IMR-90 (cell line): Measurements from ENCODE around the gene LCNL1. TPM values are rescaled to one million over a fixed set of nuclear protein-coding genes. Genes with fewer than 3 reads are reported as not detected.

ENCODE experiments used
- ATAC-seq: fragments of 200-7000 bp; cut with Tn5 transposase; 2 replicates; pipeline ENCODE4 v1.9.1; 2020; ENCODE audit warnings: low read depth, mild to moderate bottlenecking, moderate library complexity
- BruUV-seq: library from RNA; stranded (reverse); fragments of 400-500 nt; replicated peaks from 2 replicates; lab custom pipeline; 2021; lab: Mats Ljungman, UMichigan
- CTCF ChIA-PET: fragments of 300-600 bp; formaldehyde crosslinking; extraction: SDS; loops from one replicate; lab custom pipeline; 2021; ENCODE audit warnings: antibody characterized with exemption; lab: Yijun Ruan, JAX
- POLR2A ChIA-PET: fragments of 300-600 bp; sonication (Branson Sonifier 250); formaldehyde crosslinking; loops from one replicate; lab custom pipeline; 2022; ENCODE audit warnings: antibody characterized with exemption; ENCODE audit not compliant: unreplicated experiment; lab: Charles Lee
- DNase-seq: peaks from one replicate; pipeline ENCODE4 v3.0.0; 2013
- H2AFZ ChIP-seq: replicated peaks from 2 replicates; pipeline ENCODE3; 2013; ENCODE audit warnings: low read length, mild to moderate bottlenecking; ENCODE audit not compliant: poor library complexity
- H2AK5ac ChIP-seq: 2 replicates; pipeline ENCODE4 v1.6.1; 2013; ENCODE audit warnings: low read depth, low read length, inconsistent platforms
- H2AK9ac ChIP-seq: replicated peaks from 2 replicates; pipeline ENCODE3; 2013; ENCODE audit warnings: mild to moderate bottlenecking, low read depth, low read length, moderate library complexity; ENCODE audit not compliant: poor library complexity
- H2BK120ac ChIP-seq: 2 replicates; pipeline ENCODE4 v1.6.1; 2013; ENCODE audit warnings: low read depth, low read length, inconsistent platforms
- H2BK15ac ChIP-seq: 3 replicates; pipeline ENCODE4 v1.6.1; 2013; ENCODE audit warnings: low read depth, low read length, inconsistent platforms
- H2BK20ac ChIP-seq: 2 replicates; pipeline ENCODE4 v1.6.1; 2013; ENCODE audit warnings: low read depth, mild to moderate bottlenecking, inconsistent platforms, low read length, moderate library complexity
- H2BK5ac ChIP-seq: 2 replicates; pipeline ENCODE4 v1.6.1; 2013; ENCODE audit warnings: mild to moderate bottlenecking, low read depth, low read length, inconsistent platforms; ENCODE audit not compliant: poor library complexity, severe bottlenecking
- H3K14ac ChIP-seq: replicated peaks from 2 replicates; pipeline ENCODE4 v1.6.1; 2013; ENCODE audit warnings: low read depth, low read length, inconsistent platforms
- H3K18ac ChIP-seq: 2 replicates; pipeline ENCODE4 v1.6.1; 2013; ENCODE audit warnings: low read depth, low read length, control low read depth
- H3K23ac ChIP-seq: 2 replicates; pipeline ENCODE4 v1.6.1; 2013; ENCODE audit warnings: low read depth, low read length, inconsistent platforms
- H3K27ac ChIP-seq: 2 replicates; pipeline ENCODE4 v1.5.1; 2013; ENCODE audit warnings: mild to moderate bottlenecking, control low read depth, low read length; ENCODE audit not compliant: insufficient read depth
- H3K27me3 ChIP-seq: 2 replicates; pipeline ENCODE4 v1.6.1; 2013; ENCODE audit warnings: low read length; ENCODE audit not compliant: control insufficient read depth, insufficient read depth
- H3K36me3 ChIP-seq: 2 replicates; pipeline ENCODE4 v1.6.1; 2013; ENCODE audit warnings: low read length, mixed read lengths; ENCODE audit not compliant: control insufficient read depth, insufficient read depth
- H3K4ac ChIP-seq: 2 replicates; pipeline ENCODE4 v1.6.1; 2013; ENCODE audit warnings: low read depth, low read length, inconsistent platforms
- H3K4me1 ChIP-seq: 2 replicates; pipeline ENCODE4 v1.6.1; 2013; ENCODE audit warnings: low read length, mixed read lengths; ENCODE audit not compliant: control insufficient read depth, insufficient read depth
- H3K4me2 ChIP-seq: 2 replicates; pipeline ENCODE4 v1.6.1; 2013; ENCODE audit warnings: low read depth, mild to moderate bottlenecking, control low read depth, low read length, moderate library complexity
- H3K4me3 ChIP-seq: 2 replicates; pipeline ENCODE4 v1.5.1; 2013; ENCODE audit warnings: low read depth, mild to moderate bottlenecking, control low read depth, low read length, moderate library complexity; ENCODE audit not compliant: insufficient read depth
- H3K56ac ChIP-seq: 2 replicates; pipeline ENCODE4 v1.6.1; 2013; ENCODE audit warnings: low read length, inconsistent platforms; ENCODE audit not compliant: insufficient read depth; ENCODE audit errors: extremely low read depth
- H3K79me1 ChIP-seq, 2 experiments: 2 replicates each; pipeline ENCODE4 v1.6.1; 2013; ENCODE audit warnings: low read length in 2 of 2, inconsistent platforms in 1 of 2, low read depth in 1 of 2
- H3K9ac ChIP-seq: 2 replicates; pipeline ENCODE4 v1.6.1; 2013; ENCODE audit warnings: low read depth, low read length, control low read depth
- H3K9me1 ChIP-seq: 2 replicates; pipeline ENCODE4 v1.6.1; 2013; ENCODE audit warnings: low read length, inconsistent platforms; ENCODE audit not compliant: insufficient read depth
- H3K9me3 ChIP-seq: 2 replicates; pipeline ENCODE4 v1.6.1; 2013; ENCODE audit warnings: low read length; ENCODE audit not compliant: control insufficient read depth, insufficient read depth
- H4K20me1 ChIP-seq: 2 replicates; pipeline ENCODE4 v1.6.1; 2013; ENCODE audit warnings: low read length, inconsistent platforms; ENCODE audit not compliant: insufficient read depth
- H4K5ac ChIP-seq: 2 replicates; pipeline ENCODE4 v1.6.1; 2013; ENCODE audit warnings: mild to moderate bottlenecking, low read depth, low read length, control low read depth
- H4K8ac ChIP-seq, 2 experiments: 2 replicates each; pipeline ENCODE4 v1.6.1; 2013; ENCODE audit warnings: low read depth in 2 of 2, low read length in 2 of 2, control low read depth in 1 of 2, inconsistent platforms in 1 of 2
- H4K91ac ChIP-seq: 2 replicates; pipeline ENCODE4 v1.6.1; 2013; ENCODE audit warnings: low read depth, low read length, inconsistent platforms; ENCODE audit not compliant: insufficient read depth
- BHLHE40 ChIP-seq: fragments of 150-350 bp; IDR thresholded peaks from 2 replicates; pipeline ENCODE4 v1.6.1; 2016; ENCODE audit warnings: mild to moderate bottlenecking, low read depth, low read length
- MAFK ChIP-seq: IDR thresholded peaks from 2 replicates; pipeline ENCODE4 v1.6.1; 2012; ENCODE audit warnings: low read depth, low read length, improper control_type of control experiment
- MAZ ChIP-seq: IDR thresholded peaks from 2 replicates; pipeline ENCODE4 v1.6.1; 2012; ENCODE audit warnings: low read depth, mild to moderate bottlenecking, low read length, improper control_type of control experiment, moderate library complexity, borderline replicate concordance
- WGBS, 2 experiments: methylation state at CpG; one replicate each; pipeline versions ENCODE4 v1.1.5 to v1.1.7; 2013; ENCODE audit warnings: missing lambda C conversion rate in 2 of 2; ENCODE audit not compliant: insufficient read length in 1 of 2; ENCODE audit errors: extremely low coverage in 2 of 2; 5-methylcytosine and 5-hydroxymethylcytosine counted together
- dilution Hi-C: fragments of 300-500 bp; cut with HindIII; formaldehyde crosslinking; loops from one replicate; pipeline ENCODE4 v1.14.3; 2018; ENCODE audit warnings: low sequenced_read_pairs; ENCODE audit not compliant: unreplicated experiment
- in situ Hi-C: fragments of 300-500 bp; cut with MboI; formaldehyde crosslinking; loops from 3 replicates; pipeline ENCODE4 v1.14.3; 2019; ENCODE audit warnings: low sequenced_read_pairs, inconsistent platforms, mixed read lengths
- intact Hi-C: fragments of 100-400 bp; cut with micrococcal nuclease; formaldehyde crosslinking; loops from 2 replicates; pipeline ENCODE4 v1.10.0; 2022
- polyA plus RNA-seq, 3 experiments: library from polyadenylated mRNA; depleted of rRNA; stranded (reverse); fragments of >200 nt; gene quantifications; 2 replicates each; pipeline ENCODE4 v1.2.3, GENCODE V29; 2012; ENCODE audit warnings: low replicate concordance in 1 of 3
- total RNA-seq: library from RNA; depleted of rRNA; stranded (reverse); fragments of >200 nt; gene quantifications from 2 replicates; pipeline ENCODE4 v1.2.3, GENCODE V29; 2012
- TF ChIP-seq, protein P1 (sequence below): fragments of 150-350 bp; IDR thresholded peaks from 2 replicates; pipeline ENCODE4 v1.6.1; 2017; ENCODE audit warnings: mild to moderate bottlenecking, antibody characterized with exemption, low read length, low read depth

The LCNL1 gene
- total and polyA plus RNA-seq, 2 of the 4 experiments (the other 2 are of a cell fraction) = 0.15 TPM; not detected in 1

DNA sequence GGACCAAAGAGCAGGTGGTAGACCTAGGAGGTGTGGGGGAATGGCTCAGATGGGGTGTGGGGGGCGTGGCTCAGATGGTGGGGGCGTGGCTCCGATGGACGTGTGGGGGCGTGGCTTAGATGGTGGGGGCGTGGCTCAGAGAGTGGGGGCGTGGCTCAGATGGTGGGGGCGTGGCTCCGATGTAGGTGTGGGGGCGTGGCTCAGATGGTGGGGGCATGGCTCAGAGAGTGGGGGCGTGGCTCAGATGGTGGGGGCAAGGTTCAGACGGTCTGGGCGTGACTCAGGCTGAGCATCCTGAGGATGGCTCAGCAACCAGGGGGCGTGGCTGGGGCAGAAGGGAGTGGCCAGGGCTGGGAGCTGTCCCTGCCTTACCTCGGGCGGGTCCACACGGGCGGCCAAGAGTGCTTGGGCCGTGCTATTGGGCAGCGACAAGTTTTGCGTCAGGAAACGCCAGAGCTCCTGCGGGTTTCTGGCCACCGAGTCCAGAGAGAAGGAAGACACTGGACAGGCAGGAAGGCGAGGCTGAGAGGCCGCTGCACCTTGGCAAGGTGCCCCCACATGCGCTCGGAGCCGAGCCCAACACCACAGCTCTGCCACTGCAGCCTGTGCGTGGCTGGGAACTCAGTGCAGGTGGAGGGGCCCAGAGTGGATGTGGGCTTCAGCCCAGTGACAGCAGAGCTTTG lies 39.3 kb downstream of the LCNL1 start:
- intact Hi-C loops = no loop called here
- no peaks in the 10 kb centered on the region; the same call in 1 of the 2 replicates for H4K20me1 ChIP-seq
- BruUV-seq = no TSS peak

More for the DNA sequence above, 39.3 kb downstream of the LCNL1 start:
- Histone ChIP-seq H3K27me3 (no peaks in the 10 kb centered on the region), H3K14ac (no peak overlapping the region), H2BK5ac (no peak overlapping the region), H4K5ac (no peak overlapping the region), H3K9me1 (peaks cover 4% of the 10 kb centered on the region; the same call in 1 of the 2 replicates), H2BK120ac (no peak overlapping the region), H3K4ac (no peak overlapping the region), H3K4me2 (no peak overlapping the region), H2BK15ac (no peak overlapping the region), H3K27ac (no peak overlapping the region), H4K91ac (no peak overlapping the region), H3K56ac (no peak overlapping the region), H4K8ac (no peak overlapping the region), H2AFZ (peak overlapping the region; percentile 41), H3K23ac (no peak overlapping the region), H3K9me3 (no peaks in the 10 kb centered on the region), H3K9ac (no peak overlapping the region), H3K36me3 (peaks cover 12% of the 10 kb centered on the region; the same call in 1 of the 2 replicates), H2AK9ac (no peak overlapping the region), H3K4me1 (peaks cover under 1% of the 10 kb centered on the region), H2BK20ac (no peak overlapping the region), H2AK5ac (peak overlapping the region; percentile 3; the same call in 1 of the 2 replicates), H3K79me1 (peaks cover 0 to 2% of the 10 kb centered on the region in 2 experiments; a peak in 2 of 4 replicates), H3K4me3 (no peak overlapping the region), H3K18ac (no peak overlapping the region)
- dilution Hi-C loops = no loop called here
- in situ Hi-C loops = no loop called here
- ATAC-seq (peak; percentile 74), DNase-seq (peak; percentile 68)
- CTCF ChIA-PET = no interaction called here
- POLR2A ChIA-PET = no interaction called here
- 78% methylated on average over 12 of the region's 30 CpGs; no CpG with 5 or more reads in 1 of the 2 experiments for WGBS, 2 experiments
- TF ChIP-seq, protein P1, sequence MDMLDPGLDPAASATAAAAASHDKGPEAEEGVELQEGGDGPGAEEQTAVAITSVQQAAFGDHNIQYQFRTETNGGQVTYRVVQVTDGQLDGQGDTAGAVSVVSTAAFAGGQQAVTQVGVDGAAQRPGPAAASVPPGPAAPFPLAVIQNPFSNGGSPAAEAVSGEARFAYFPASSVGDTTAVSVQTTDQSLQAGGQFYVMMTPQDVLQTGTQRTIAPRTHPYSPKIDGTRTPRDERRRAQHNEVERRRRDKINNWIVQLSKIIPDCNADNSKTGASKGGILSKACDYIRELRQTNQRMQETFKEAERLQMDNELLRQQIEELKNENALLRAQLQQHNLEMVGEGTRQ = 0 out of 2 replicates have a peak, but pooled peaks have one; percentile 1
- TF ChIP-seq MAZ (peak; percentile 93), MAFK (no peak), BHLHE40 (no peak)
